ENCODE measurements around the gene HOXA7.

The HOXA7 gene

GRCh38 chr7:27112955-27113949 is 43.2 kb downstream of the HOXA7 start:
- Histone ChIP-seq H3K36me3 (ENCODE audit: control insufficient read depth in 2 of 2, insufficient read depth in 1 of 2, low read length in 2 of 2) (peaks cover 3 to 30% of the 10 kb centered on the region in 2 experiments; a peak in 2 of 3 replicates), H3K4me1 (ENCODE audit: control insufficient read depth, insufficient read depth, low read length) (peaks cover 26% of the 10 kb centered on the region), H3K27ac (ENCODE audit: extremely low read depth, low read depth, low read length) (peak overlapping the region; percentile 99), H3K9me3 (ENCODE audit: control insufficient read depth, insufficient read depth, low read depth, low read length) (no peaks in the 10 kb centered on the region), H3K4me3 (ENCODE audit: low read depth, low read length) (peak overlapping the region; percentile 70)
- POLR2A ChIA-PET, result interaction anchor here (1.1 to 3.6 kb wide), 9 partner anchors 15 to 258 kb away, joined by 4 to 32 read pairs (median 9); partner anchors contain the start of genes HOXA1, HOXA4 and SKAP2
- CTCF ChIA-PET, result interaction anchor here (0.6 to 0.9 kb wide), 2 partner anchors 72 to 99 kb away, joined by 3 to 4 read pairs; partner anchors contain the start of gene HOXA11
- TF ChIP-seq ZNF266 (tag by site-specific recombination; IDR thresholded peaks at IDR 0.05; ENCODE audit: low read depth) (no peak), ZNF26 (tag by site-specific recombination; IDR thresholded peaks at IDR 0.05) (no peak), ZNF792 (tag by site-specific recombination; IDR thresholded peaks at IDR 0.05) (no peak), ZNF132 (tag by site-specific recombination; IDR thresholded peaks at IDR 0.05; ENCODE audit: borderline replicate concordance) (no peak), ZNF148 (tag by site-specific recombination; IDR thresholded peaks at IDR 0.05; ENCODE audit: borderline replicate concordance) (no peak), ZNF530 (tag by site-specific recombination; IDR thresholded peaks at IDR 0.05; ENCODE audit: low read depth) (no peak), ZNF549 (tag by site-specific recombination; IDR thresholded peaks at IDR 0.05) (no peak), OVOL3 (tag by site-specific recombination; IDR thresholded peaks at IDR 0.05) (no peak), BCL11A (tag by site-specific recombination; IDR thresholded peaks at IDR 0.05; ENCODE audit: low read depth) (0 out of 2 replicates have a peak, but pooled peaks have one; percentile 22), YY1 (tag by site-specific recombination; IDR thresholded peaks at IDR 0.05) (peak; percentile 59), SP2 (tag by site-specific recombination; IDR thresholded peaks at IDR 0.05) (no peak), ZNF768 (tag by site-specific recombination; IDR thresholded peaks at IDR 0.05) (no peak), ZNF114 (tag by site-specific recombination; IDR thresholded peaks at IDR 0.05) (no peak), ZNF18 (tag by site-specific recombination; IDR thresholded peaks at IDR 0.05) (no peak), KLF8 (tag by site-specific recombination; IDR thresholded peaks at IDR 0.05) (0 out of 2 replicates have a peak, but pooled peaks have one; percentile 25), ZBTB48 (tag by site-specific recombination; IDR thresholded peaks at IDR 0.05) (peak; percentile 48; the same call in 1 of the 2 replicates), PRDM1 (tag by site-specific recombination; IDR thresholded peaks at IDR 0.05) (peak; percentile 82), TSHZ1 (tag by site-specific recombination; IDR thresholded peaks at IDR 0.05; ENCODE audit: borderline replicate concordance) (no peak), KLF17 (tag by site-specific recombination; IDR thresholded peaks at IDR 0.05) (no peak), REST (tag by site-specific recombination; IDR thresholded peaks at IDR 0.05) (no peak)
